ENCODE data around the gene FANCE.

The FANCE gene

DNA sequence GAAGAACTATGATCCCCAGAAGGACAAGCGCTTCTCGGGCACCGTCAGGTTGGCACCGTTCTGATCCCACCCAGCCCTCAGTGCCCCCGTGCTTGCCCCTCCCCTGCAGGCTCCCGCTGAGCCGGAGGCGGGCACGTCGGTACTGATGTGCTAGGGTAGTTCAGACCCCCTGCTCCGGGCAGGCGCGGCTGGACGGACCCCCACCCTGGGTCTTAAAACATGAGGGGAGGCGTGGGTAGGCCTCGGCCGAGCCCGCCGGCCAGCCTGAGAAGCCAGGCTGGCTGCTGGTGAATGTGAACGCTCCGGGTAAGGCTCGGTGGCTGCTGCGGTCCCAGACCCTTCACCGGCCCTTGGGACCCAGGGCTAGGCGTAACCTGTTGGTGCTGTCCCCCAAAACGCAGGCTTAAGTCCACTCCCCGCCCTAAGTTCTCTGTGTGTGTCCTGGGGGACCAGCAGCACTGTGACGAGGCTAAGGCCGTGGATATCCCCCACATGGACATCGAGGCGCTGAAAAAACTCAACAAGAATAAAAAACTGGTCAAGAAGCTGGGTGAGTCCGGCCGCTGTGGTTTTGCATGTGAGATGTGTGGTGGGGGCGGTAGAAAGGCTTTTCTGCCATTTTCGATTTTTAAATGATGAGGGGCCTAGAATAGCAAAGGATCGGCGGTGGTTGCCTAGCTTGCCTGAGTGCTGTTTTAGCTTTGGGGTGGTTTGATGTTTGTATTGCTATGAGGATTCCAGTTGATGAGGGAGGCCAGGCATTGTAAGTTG lies 17.0 kb downstream of the FANCE start:
- no peak for DNase-seq

DNA sequence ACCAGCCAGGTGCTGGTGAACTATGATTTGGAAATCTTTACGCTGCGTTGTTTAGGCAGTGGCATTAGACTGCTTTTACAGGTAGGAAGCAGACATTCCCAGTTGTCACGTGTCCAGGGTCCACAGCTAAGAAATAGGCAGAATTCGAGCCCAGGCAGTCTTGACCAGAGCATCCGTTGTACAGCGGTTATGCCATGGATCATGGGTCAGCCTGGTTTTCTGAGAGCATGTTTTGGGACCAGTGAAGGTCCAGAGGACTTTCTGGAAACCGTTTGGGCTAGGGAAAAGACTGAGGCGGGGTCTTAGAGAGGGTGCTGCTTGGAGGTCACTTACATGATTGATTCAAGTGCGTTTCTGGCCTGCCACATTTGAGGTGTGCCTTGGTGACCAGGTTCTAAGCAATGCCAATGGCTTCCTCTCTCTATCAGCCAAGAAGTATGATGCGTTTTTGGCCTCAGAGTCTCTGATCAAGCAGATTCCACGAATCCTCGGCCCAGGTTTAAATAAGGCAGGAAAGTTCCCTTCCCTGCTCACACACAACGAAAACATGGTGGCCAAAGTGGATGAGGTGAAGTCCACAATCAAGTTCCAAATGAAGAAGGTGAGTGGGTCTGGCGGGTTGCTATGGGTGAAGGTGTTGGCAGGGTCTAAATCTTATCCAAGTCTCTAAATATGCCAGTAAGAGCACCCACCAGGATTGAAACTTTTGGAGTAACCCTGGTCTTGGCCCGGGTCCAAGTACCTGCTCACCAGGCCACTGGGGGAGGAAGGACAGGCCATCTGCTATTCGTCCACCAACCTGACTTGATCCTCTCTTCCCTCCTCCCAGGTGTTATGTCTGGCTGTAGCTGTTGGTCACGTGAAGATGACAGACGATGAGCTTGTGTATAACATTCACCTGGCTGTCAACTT lies 17.9 kb downstream of the FANCE start:
- no peak for DNase-seq

DNA sequence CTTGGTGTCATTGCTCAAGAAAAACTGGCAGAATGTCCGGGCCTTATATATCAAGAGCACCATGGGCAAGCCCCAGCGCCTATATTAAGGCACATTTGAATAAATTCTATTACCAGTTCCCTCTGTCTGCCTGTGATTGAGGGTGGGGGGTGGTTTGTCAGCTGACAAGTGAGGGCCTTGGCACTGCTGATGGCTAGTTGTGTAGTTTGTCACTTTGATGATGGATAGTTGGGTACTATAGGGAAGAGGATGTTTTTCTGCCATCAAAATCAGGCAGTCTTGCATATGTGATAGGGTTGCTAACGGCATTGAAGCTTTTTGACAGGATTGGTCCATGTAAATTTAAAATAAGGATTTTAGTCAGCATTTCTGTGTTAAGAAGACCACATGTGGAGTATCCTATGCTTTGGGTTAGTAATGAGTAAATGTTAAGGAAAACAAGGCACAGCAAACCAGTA lies 18.6 kb downstream of the FANCE start:
- DNase-seq = no peak

DNA sequence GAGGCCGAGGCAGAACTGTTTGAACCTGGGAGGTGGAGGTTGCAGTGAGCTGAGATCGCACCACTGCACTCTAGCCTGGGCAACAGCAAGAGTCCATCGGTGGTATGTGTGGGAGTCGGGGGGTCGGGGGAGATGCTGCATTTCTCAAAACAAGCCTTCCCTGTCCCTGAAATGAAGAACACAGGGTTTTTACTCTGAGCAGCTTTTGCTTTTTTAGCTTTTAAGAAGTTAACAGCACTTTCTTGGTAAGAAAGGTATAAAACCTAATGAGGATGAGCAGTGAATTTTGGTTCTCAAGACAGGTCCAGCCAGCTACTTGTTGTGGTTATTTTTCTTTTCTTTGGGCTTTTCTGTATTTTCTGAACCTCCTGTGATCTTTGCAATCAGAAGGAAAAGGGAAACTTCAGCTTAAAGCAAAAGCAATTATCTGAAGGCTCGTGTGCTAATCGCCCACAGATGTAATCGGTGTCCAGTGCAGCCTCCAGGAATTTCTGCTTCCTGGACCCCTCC lies 19.8 kb downstream of the FANCE start:
- DNase-seq = no peak

DNA sequence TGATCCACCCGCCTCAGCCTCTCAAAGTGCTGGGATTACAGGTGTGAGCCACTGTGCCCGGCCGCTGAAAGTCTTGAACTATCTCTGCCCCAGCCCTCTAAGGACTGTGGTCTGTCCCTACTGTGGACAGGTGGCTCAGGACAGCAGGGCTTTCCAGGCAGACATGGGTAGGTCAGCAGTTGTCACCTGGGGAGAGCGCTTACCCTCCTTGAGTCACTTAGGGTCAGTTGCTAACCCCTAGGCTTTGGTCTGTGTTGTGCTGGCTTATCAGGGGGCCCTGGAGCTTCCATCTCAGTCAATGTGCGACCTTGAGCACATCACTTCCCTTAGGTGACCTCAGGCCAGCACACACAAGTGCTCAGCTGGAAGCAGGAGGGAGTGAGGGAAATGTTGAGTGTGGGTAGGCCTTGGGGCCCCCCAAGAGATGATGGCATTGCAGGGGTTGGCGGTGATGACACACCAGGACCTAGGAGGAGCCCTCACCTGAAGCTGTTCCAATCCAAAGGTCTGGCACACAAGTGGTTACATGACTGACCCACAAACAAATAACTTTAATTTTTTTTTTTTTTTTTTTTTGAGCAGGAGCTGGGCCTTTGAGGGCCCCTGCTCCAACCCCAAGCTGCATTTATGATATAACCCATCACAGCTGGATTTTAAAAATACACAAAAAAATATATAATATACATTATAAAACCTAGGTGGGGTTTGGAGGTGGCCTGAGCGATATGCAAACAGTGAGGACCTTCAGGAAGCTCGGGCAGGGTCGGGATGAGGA lies 21.1 kb downstream of the FANCE start:
- no peak for DNase-seq

DNA sequence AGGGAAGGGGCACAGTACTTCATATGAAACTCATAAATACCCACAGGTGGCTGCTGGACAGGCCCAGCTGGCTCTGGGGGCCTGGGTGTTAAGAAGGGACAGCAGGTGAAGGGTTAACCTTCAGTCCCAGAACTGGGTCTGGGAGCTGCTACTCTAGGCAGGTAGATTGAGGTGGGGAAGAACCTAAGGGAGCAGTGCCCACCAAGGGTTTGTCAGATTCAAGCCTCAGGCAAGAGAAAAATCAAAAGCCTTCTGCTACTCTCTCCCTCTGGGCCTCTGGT lies 21.7 kb downstream of the FANCE start:
- no peak for DNase-seq

DNA sequence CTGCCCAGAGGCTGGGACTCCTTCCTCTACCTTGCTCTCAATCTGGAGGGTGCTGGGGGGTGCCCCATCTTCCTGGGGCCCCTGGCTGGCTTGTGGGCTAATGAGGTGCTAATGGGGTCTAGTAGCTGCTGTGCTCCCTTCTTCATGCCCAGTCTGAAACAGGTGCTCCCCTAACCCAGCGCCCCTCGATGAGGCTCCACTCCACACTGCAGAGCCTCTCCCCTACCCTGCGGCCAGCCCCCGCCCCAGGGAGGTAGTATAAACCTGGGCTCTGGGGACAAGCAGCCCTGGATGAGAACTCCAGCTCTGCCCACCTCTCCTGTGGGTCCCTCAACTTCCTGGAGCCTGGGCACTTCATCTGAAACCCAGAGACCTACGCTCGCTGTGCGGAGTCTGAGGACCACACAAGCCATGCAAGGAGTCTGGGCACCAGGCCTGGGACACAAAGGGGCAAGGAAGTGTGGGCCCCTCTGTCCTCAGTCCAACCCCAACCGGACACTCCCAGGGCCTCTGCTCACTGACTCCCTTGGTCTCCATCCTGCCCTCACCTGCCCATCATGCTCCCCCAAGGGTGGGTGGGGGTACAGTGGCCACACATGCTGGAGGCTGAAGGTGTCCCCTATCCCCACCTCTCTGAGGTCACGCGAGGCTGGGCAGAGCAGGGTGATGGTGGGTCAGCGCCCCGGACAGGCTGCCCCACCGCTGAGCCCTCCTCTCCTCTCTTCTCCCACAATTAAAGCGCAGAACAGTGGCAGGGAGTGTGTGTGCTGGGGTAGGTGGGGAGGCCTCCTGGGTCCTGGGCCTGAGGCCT lies 22.2 kb downstream of the FANCE start:
- DNase-seq = no peak

DNA sequence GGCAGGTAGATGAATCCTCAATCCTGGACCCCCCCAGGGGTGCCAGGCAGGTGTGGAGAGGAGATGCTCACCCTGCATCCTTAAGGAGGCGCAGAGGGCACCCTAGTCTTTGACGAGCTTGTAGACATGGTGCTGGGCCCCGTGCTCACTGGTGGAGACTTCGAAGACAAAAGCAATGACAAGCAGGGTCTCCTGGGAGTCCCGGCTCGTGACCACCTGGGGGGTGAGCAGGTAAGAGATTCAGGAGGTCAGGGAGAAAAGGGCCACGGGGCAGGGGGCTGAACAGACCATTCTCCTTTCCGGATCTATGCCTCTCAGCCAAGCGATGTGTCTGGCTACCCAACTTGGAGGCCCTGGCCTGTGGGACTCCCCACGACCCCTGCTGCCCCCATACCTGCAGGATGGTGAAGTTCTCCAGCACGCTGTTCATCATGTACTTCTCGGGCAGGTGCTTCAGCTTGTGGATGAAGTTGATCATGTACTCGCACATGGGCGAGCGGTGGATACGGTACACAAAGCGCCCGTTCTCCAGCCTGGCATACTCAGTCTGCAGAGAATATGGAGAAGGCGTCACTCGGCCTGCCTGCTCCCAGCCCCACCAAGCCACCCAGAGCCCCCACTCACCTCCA lies 22.9 kb downstream of the FANCE start:
- DNase-seq = no peak

DNA sequence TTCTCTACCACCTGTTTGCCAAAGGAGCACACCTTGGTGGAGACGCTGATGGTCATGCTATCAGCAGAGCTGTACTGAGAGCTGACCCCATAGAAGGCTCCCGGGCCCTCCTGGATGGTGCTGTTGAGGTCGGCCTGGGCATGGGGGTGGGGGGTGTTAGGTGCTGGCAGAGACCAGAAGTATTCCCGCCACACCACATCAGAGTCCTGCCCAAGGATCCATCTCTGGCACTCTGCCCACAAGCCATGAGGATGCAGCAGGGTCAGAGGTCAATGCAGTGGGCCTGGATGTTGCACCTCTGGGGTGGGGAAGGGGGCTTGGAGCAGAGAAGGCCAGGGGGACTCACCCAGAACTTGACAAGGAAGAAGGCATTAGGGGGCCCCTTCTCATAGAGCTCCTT lies 23.4 kb downstream of the FANCE start:
- no peak for DNase-seq

DNA sequence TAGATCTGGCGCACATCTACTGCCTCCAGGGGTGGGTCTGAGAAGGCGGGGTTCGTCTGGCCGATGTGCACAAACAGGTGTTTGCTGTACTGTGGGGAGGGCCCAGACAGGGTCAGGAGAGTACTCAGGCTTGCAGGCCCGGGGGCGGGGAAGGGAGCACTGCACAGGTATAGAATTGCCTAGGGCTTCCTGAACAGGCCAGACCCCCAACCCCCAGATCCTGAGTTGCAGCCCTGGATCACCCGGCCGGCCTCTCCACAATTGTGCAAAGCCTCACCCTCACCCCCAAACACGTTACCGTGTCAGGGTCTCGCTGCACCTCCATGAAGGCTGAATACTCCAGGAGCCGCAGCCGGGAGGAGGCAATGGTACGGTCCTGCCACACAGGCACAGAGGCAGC lies 23.9 kb downstream of the FANCE start:
- DNase-seq = no peak

DNA sequence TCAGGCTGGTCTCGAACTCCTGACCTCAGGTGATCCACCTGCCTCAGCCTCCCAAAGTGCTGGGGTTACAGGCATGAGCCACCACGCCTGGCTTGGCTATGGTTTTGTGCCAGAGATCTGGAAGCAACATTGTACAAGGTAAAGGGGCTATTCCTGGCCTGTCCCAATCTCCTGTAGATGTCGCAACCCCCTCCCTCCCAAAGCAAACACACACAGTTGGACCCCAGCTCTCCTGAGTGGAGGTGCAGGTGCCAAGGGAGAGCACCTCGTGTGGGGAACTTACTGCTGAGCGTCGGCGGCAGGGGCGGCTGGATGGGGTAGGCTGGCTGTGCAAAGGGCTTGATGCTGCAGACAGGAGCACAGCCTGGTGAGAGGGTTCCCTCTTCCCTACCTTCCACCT lies 24.9 kb downstream of the FANCE start:
- no peak for DNase-seq

DNA sequence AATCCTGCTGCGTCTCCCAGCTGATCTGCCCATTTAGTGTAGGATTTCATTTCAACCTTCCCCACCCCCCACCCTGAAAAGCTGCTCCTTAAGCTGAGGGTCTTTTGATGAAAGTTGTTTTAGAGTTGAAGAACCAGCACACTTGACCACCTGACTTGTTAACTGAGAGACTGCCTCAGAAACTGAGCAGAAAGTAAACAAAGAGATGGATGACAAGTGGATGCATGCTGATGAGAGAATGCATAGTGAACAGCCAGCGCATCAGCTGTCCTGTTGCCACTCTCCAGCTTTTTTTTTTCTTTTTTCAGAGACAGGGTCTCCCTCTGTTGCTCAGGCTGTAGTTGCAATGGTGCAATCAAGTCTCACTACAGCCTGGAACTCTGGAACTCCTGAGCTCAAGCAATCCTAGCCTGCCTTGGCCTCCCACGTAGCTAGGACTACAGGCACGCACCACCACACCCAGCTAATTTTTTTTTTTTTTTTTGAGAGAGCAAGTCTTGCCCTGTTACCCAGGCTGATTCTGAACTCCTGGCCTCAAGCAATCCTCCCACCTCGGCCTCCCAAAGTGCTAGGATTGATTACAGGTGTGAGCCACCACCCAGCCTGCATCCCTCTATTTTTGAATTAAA lies 25.5 kb downstream of the FANCE start:
- DNase-seq = no peak

DNA sequence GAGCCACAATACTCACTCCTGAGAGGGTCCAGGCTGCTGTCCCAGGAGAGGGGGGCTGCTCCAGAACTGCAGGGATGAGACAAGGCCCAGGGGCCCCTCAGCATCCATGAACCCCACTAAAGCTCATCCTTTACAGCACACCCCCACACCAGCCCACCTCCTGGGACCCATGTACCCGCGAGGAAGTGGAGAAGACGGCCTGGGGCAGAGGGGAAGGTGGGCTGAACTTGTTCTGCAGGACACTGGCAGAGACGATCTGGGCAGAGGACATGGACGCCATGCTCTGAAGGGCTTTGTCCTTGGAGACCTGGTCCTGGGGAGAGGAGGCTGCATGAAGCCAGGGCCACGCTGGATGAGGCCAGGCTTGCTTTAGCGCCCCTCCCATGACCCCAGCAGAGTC lies 26.1 kb downstream of the FANCE start:
- DNase-seq = no peak

DNA sequence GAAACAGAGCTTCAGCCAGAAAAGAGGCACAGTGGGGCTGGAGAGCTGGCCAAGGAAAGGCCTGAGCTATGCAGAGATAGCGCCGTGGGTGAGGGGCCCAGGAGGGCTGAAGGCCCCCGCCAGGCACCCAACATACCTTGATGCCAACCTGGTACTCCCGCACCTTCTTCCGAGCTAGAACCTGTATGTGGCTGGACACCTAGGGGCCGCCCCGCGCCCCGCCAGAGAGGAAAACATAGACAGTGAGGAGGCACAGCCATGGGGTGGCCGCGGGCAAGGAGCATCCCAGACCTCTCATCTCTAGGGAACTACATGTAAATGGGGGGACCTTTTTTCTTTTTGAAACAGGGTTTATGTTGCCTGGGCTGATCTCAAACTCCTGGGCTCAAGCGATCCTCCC lies 28.0 kb downstream of the FANCE start:
- DNase-seq = no peak

DNA sequence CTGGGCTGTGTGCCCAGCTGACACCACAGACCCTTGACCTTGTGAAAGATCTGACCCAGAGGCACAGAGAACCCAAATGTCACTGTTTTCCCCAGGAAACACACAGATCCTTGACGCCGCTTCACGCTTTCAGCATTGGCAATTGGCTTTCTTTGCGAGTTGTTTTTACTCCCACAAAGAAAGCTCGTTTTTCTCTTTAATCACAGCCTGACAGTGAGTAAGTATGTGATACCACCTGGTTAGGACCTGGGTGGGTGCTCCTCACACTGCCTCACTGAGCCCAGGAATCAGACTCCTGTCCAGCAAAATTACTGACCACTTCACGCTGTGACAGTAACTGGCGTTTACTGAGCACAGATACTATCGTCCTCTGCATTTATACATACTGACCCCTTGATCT lies 29.1 kb downstream of the FANCE start:
- no peak for DNase-seq

DNA sequence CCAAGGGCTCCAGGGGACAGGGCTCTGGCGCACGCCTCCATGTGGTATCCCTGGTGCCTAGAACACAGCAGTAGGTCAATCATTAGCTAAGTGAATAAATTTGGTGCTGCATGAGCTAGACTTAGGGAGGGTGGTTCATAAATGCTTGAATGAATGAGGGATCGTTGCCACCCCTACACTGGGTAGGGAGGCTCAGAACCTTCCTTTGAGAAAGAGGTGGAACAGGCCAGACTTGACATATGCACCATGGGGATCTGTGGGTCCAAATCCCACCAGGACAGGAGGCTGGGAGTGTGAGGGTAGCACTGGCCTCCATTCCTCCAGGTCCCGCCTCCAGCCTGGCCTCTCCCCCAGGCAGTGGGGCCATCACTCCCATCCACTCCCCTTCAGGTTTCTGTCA lies 30.9 kb downstream of the FANCE start:
- DNase-seq = no peak

DNA sequence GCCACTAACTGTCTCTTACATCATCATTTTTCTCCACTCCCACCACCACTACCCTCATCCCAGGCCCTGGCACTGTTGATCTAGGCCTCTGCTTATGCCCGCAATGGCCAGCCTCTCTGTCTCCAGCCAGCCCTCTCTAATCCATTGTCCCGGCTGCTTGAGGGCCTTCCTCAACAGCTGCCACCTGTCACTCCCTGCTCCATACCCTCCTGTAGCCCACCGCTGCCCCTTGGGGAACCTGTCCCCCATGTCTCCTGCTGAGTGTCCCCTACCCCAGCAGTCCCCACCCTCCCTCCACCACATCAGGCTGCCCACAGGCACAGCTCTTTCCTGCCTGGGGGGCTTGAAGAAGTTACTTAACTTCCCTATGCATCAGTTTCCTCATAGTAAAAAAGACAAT lies 31.4 kb downstream of the FANCE start:
- no peak for DNase-seq

DNA sequence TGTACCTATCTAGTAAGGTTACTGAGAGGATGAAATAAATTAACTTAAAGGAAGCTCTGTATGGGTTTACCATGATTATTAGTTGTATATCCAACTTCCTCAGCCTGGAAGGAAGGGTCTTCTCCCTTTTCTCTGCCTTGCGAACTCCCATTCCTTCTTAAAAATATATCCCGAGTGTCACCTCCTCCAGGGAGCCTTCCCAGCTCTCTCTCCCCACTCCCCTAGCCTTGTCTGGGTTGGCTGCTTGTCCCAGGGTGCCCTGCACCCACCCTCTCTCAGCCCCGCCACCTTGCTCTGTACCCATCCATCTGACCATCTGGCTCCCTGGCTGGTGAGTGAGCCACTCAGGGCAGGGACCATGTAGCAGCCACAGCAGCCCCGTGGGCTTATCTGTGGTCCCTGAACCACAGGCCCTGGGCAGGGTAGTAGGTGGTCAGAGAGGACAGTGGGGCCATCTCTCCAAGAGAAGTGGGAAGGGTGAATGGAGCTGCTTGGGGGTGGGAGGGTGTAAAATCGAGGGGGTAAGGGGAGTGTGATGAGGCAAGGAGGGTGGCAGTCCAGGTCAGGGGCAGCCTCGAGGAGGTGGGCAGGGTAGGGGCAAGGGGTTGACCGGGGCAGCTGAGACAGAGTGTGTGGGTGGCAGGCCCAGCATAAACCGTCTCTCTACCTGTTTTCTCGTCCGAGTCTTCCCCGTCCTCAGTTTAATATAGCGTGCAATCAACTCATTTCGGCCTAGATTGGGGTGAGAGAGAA lies 31.9 kb downstream of the FANCE start:
- no peak for DNase-seq

DNA sequence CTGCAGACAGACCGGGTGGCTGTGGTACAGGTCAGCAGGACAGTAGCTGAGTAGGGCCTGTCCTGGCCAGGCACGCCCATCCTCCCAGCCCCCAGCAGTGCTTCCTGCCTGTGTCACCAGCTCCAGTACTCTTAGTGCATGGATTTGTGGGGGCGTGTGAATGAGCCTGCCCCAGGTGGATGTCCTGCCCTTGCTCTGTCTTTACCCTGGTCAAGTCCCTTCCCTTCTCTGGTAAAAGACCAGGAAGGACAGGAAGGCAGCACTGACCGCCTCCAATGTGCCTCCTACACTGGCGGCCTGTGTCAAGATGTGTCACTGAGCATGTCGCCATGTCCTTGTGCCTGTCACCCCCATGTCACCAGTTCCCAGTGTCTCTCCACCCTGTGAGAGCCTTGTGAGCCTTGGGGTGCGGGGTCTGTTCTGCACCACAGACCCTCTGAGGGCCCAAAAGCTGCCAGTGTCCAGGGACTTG lies 32.8 kb downstream of the FANCE start:
- DNase-seq = no peak

DNA sequence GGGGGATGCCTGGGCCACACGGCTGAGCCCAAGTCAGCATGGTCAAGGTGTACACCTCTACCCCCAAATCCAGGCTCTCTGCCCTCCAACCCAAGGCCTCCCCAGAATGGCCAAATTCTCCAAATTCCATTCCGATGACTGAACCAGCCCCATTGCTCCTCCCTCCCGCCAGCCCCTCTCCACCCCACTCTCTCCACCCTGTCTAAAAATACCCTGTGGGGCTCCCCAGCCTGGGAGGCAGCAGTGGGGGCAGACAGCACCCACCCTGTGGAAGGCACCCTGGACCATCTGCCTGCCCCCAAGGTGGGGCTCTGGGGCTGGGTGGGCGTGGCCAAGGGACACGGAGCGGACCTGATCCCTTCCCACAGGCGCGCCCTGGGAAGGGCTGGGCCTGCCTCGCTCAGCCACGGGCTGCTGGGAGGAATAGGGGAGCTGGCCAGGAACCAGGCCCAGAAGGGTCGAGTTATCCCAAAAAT lies 33.3 kb downstream of the FANCE start:
- peak; percentile 54 for DNase-seq

Data from NCI-H2171 (cell line).